Stimulated activated CD8-positive, alpha-beta memory T cell treated with anti-CD3 and anti-CD28 coated beads, Interleukin-15, amount 100 ng/mL, for 4 hours (primary cell): ENCODE measurements around the gene HOXC12.

Experiments
- DNase-seq, 2 donors: peaks; one replicate each; pipeline ENCODE4 v3.0.0-alpha.2; 2020; ENCODE audit warnings: low read depth in 2 of 2

Gene HOXC12

GRCh38 chr12:53984901-53985691 lies 30.4 kb downstream of the HOXC12 start, which contains the start of gene HOXC10:
HOXC10 (plus strand) TSS chr12:53985146; CDS start chr12:53985260, 114 bp downstream.
- DNase-seq, result peak; percentile 41 to 64

GRCh38 chr12:53985692-53985993 lies 30.9 kb downstream of the HOXC12 start:
- DNase-seq, result no peak

GRCh38 chr12:53985994-53986685 lies 31.4 kb downstream of the HOXC12 start:
- DNase-seq, result no peak

GRCh38 chr12:53986686-53987483 lies 32.2 kb downstream of the HOXC12 start:
- DNase-seq, result no peak

GRCh38 chr12:53987787-53988230 lies 33.1 kb downstream of the HOXC12 start:
- DNase-seq, result no peak

- no peak for DNase-seq
Observed at GRCh38 chr12:53988541-53989226, 34.0 kb downstream of the HOXC12 start.

- no peak for DNase-seq
Observed at GRCh38 chr12:53989227-53990113, 34.8 kb downstream of the HOXC12 start.

- DNase-seq, result no peak
Observed at GRCh38 chr12:53990311-53991076, 35.8 kb downstream of the HOXC12 start.

- DNase-seq, result no peak
Observed at GRCh38 chr12:53991077-53991460, 36.4 kb downstream of the HOXC12 start.

- DNase-seq, result no peak
Observed at GRCh38 chr12:53992377-53992889, 37.7 kb downstream of the HOXC12 start.

GRCh38 chr12:53993162-53994008 lies 38.7 kb downstream of the HOXC12 start:
- no peak for DNase-seq

GRCh38 chr12:53994009-53994263 lies 39.2 kb downstream of the HOXC12 start:
- DNase-seq, result no peak

- DNase-seq, result no peak
Observed at GRCh38 chr12:53994264-53995001, 39.7 kb downstream of the HOXC12 start.

GRCh38 chr12:53995002-53995377 lies 40.3 kb downstream of the HOXC12 start:
- DNase-seq, result no peak

- no peak for DNase-seq
Observed at GRCh38 chr12:53995378-53996239, 40.9 kb downstream of the HOXC12 start.

- DNase-seq, result no peak
Observed at GRCh38 chr12:53996240-53997203, 41.8 kb downstream of the HOXC12 start.
